Trophoblast cell (in vitro differentiated cells and primary cell): ENCODE measurements around the gene APOD.

Experiments used
- DNase-seq, 2 donors: peaks; one replicate each; pipeline ENCODE4 v3.0.0-alpha.2; 2016
- H2AFZ ChIP-seq: 2 replicates; pipeline ENCODE4 v1.6.1; 2013; ENCODE audit warnings: low read length, moderate library complexity, mild to moderate bottlenecking; ENCODE audit not compliant: insufficient read depth, poor library complexity
- H2AK5ac ChIP-seq: 2 replicates; pipeline ENCODE4 v1.6.1; 2013; ENCODE audit warnings: mild to moderate bottlenecking, low read length
- H2BK120ac ChIP-seq: 2 replicates; pipeline ENCODE4 v1.6.1; 2013; ENCODE audit warnings: low read length, mild to moderate bottlenecking, moderate library complexity; ENCODE audit not compliant: insufficient read depth, poor library complexity
- H2BK12ac ChIP-seq: 2 replicates; pipeline ENCODE4 v1.6.1; 2013; ENCODE audit warnings: mild to moderate bottlenecking, low read length, moderate library complexity
- H2BK5ac ChIP-seq: 2 replicates; pipeline ENCODE4 v1.6.1; 2013; ENCODE audit warnings: low read length, low read depth, moderate library complexity, mild to moderate bottlenecking; ENCODE audit not compliant: poor library complexity
- H3K14ac ChIP-seq: 2 replicates; pipeline ENCODE4 v1.6.1; 2013; ENCODE audit warnings: mild to moderate bottlenecking, low read length
- H3K18ac ChIP-seq: 2 replicates; pipeline ENCODE4 v1.6.1; 2013; ENCODE audit warnings: mild to moderate bottlenecking, low read length
- H3K23ac ChIP-seq: 2 replicates; pipeline ENCODE4 v1.6.1; 2013; ENCODE audit warnings: low read length
- H3K27ac ChIP-seq: 2 replicates; pipeline ENCODE4 v1.5.1; 2013; ENCODE audit warnings: low read depth, mild to moderate bottlenecking, inconsistent platforms, low read length, moderate library complexity
- H3K27me3 ChIP-seq: 2 replicates; pipeline ENCODE4 v1.6.1; 2013; ENCODE audit warnings: inconsistent platforms, mild to moderate bottlenecking, low read length, moderate library complexity; ENCODE audit not compliant: insufficient read depth
- H3K36me3 ChIP-seq, 2 experiments: 1 replicate in 1 of 2; 2 replicates in 1 of 2; pipeline ENCODE4 v1.6.1; 2013; ENCODE audit warnings: low read length in 2 of 2, mild to moderate bottlenecking in 2 of 2, moderate library complexity in 1 of 2; ENCODE audit not compliant: insufficient read depth in 2 of 2, control insufficient read depth in 1 of 2
- H3K4ac ChIP-seq: 2 replicates; pipeline ENCODE4 v1.6.1; 2013; ENCODE audit warnings: low read depth, mild to moderate bottlenecking, low read length, moderate library complexity
- H3K4me1 ChIP-seq, 2 experiments: 1 replicate in 1 of 2; 2 replicates in 1 of 2; pipeline ENCODE4 v1.6.1; 2013; ENCODE audit warnings: low read length in 2 of 2, mild to moderate bottlenecking in 2 of 2, moderate library complexity in 1 of 2; ENCODE audit not compliant: insufficient read depth in 2 of 2, control insufficient read depth in 1 of 2
- H3K4me2 ChIP-seq: 2 replicates; pipeline ENCODE4 v1.6.1; 2013; ENCODE audit warnings: inconsistent platforms, mild to moderate bottlenecking, low read length, moderate library complexity
- H3K4me3 ChIP-seq: 2 replicates; pipeline ENCODE4 v1.5.1; 2013; ENCODE audit warnings: mild to moderate bottlenecking, low read depth, low read length, inconsistent platforms
- H3K79me1 ChIP-seq: one replicate; pipeline ENCODE4 v1.6.1; 2013; ENCODE audit warnings: low read length
- H3K79me2 ChIP-seq: 2 replicates; pipeline ENCODE4 v1.6.1; 2013; ENCODE audit warnings: low read length, mild to moderate bottlenecking; ENCODE audit not compliant: control insufficient read depth, insufficient read depth, poor library complexity
- H3K9ac ChIP-seq: 2 replicates; pipeline ENCODE4 v1.6.1; 2013; ENCODE audit warnings: mild to moderate bottlenecking, low read length
- H3K9me3 ChIP-seq: 2 replicates; pipeline ENCODE4 v1.6.1; 2013; ENCODE audit warnings: low read depth, mild to moderate bottlenecking, control low read depth, inconsistent platforms, low read length; ENCODE audit not compliant: insufficient read depth
- H4K12ac ChIP-seq: 2 replicates; pipeline ENCODE4 v1.6.1; 2013; ENCODE audit warnings: low read depth, mild to moderate bottlenecking, low read length, moderate library complexity
- H4K8ac ChIP-seq: 2 replicates; pipeline ENCODE4 v1.6.1; 2013; ENCODE audit warnings: low read depth, mild to moderate bottlenecking, low read length, moderate library complexity
- H4K91ac ChIP-seq: one replicate; pipeline ENCODE4 v1.6.1; 2013; ENCODE audit warnings: low read depth, mild to moderate bottlenecking, low read length, moderate library complexity
- WGBS: extraction: QIAGEN DNeasy Blood & Tissue Kit; methylation state at CpG from one replicate; pipeline ENCODE4 v1.1.7; 2013; ENCODE audit warnings: missing lambda C conversion rate; ENCODE audit not compliant: insufficient read length, insufficient coverage; ENCODE audit errors: extremely low coverage; 5-methylcytosine and 5-hydroxymethylcytosine counted together

Gene APOD

DNA sequence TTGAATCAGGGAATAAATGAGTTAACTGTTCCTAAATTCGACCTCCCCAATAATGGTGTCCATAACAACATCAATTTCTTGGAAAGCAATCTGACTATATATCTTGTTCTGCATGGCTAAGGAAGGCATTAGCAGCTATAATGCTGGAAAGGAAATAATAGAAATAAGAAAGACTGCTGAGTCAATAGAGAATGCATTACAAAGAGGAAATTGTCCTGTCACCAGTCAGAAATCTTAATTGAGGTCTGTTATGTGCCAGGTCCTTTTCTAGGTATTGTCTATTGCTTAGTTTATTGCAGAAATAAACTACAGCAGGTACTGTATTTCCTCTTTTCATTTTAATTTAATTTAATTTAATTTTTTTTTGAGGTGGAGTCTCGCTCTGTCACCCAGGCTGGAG lies 34.8 kb downstream of the APOD start:
- no peak overlapping the region for H2BK12ac ChIP-seq
- peak overlapping the region; percentile 13 for H3K27ac ChIP-seq
- H4K91ac ChIP-seq = no peak overlapping the region
- no peak overlapping the region for H2BK5ac ChIP-seq
- H3K9ac ChIP-seq = no peak overlapping the region
- no peak overlapping the region for H3K14ac ChIP-seq
- no peaks in the 10 kb centered on the region for H3K9me3 ChIP-seq
- no peaks in the 10 kb centered on the region for H3K27me3 ChIP-seq
- DNase-seq = no peak
- WGBS = no CpG with 5 or more reads among the region's 2 CpGs
- no peak overlapping the region for H3K4ac ChIP-seq
- H3K36me3 ChIP-seq = no peaks in the 10 kb centered on the region
- no peak overlapping the region for H3K4me3 ChIP-seq
- no peak overlapping the region for H2AFZ ChIP-seq
- H2BK120ac ChIP-seq = no peak overlapping the region
- no peak overlapping the region for H2AK5ac ChIP-seq
- H3K79me1 ChIP-seq = peaks cover 6% of the 10 kb centered on the region
- H4K12ac ChIP-seq = no peak overlapping the region
- peaks cover 33 to 40% of the 10 kb centered on the region in 2 experiments for H3K4me1 ChIP-seq
- H4K8ac ChIP-seq = no peak overlapping the region
- H3K4me2 ChIP-seq = peak overlapping the region; percentile 49
- H3K23ac ChIP-seq = no peak overlapping the region
- no peaks in the 10 kb centered on the region for H3K79me2 ChIP-seq
- no peak overlapping the region for H3K18ac ChIP-seq

DNA sequence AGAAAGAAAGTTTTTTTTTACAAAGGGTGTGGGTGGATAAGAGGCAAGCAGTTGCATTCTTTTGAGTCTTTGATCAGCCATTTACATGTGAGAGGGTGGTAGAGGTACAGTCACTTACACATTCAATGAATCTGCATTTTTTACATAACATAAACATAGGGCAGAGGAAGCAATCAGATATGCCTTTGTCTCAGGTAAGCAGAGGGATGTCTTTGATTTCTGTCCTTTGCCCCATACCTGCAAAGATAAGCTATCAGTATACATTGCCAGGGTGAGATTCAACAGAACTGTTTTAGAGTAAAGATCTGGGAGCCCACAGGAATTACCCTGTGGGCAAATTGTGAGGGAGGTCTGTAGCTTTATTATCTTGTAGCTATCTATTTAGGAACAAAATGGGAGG lies 35.2 kb downstream of the APOD start:
- Histone ChIP-seq H3K18ac (no peak overlapping the region), H2BK5ac (no peak overlapping the region), H4K91ac (no peak overlapping the region), H3K79me1 (peaks cover 8% of the 10 kb centered on the region), H3K4me3 (no peak overlapping the region), H4K8ac (no peak overlapping the region), H3K36me3 (no peaks in the 10 kb centered on the region), H3K9me3 (no peaks in the 10 kb centered on the region), H3K79me2 (peaks cover 1% of the 10 kb centered on the region), H3K4me2 (peak overlapping the region; percentile 49), H3K23ac (no peak overlapping the region), H3K9ac (no peak overlapping the region), H3K4ac (no peak overlapping the region), H4K12ac (no peak overlapping the region), H2BK12ac (no peak overlapping the region), H2AK5ac (no peak overlapping the region), H3K4me1 (peaks cover 36 to 44% of the 10 kb centered on the region in 2 experiments), H2BK120ac (no peak overlapping the region), H2AFZ (no peak overlapping the region), H3K27ac (peak overlapping the region; percentile 57), H3K27me3 (no peaks in the 10 kb centered on the region), H3K14ac (no peak overlapping the region)
- no peak for DNase-seq

DNA sequence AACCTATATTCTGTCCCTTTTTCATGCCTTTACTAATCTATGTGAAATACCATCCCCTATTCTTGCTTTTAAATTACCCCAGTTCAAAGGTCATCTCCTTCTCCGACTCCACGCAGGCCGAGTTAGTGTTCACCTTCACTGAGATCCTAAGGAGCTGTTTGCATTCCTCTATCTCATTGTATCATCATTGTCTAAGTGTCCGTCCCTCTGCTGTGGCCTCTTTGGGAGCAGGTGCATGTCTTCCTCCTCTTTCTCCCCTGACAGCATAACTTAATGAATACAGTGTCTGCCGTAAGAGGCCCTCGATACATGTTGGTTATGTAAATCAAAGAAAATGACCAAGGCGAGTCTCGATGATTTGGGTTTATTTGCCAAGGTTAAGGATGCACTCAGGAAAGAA lies 35.7 kb downstream of the APOD start:
- H3K27ac ChIP-seq = peak overlapping the region; percentile 57
- no peak overlapping the region for H4K12ac ChIP-seq
- H2AK5ac ChIP-seq = peak overlapping the region; percentile 1
- no CpG with 5 or more reads among the region's 8 CpGs for WGBS
- H2AFZ ChIP-seq = no peak overlapping the region
- H2BK12ac ChIP-seq = peak overlapping the region; percentile 16
- H3K23ac ChIP-seq = no peak overlapping the region
- DNase-seq = no peak
- H3K9ac ChIP-seq = no peak overlapping the region
- peaks cover 10% of the 10 kb centered on the region for H3K79me1 ChIP-seq
- H3K4me3 ChIP-seq = no peak overlapping the region
- H4K8ac ChIP-seq = no peak overlapping the region
- peaks cover 34 to 44% of the 10 kb centered on the region in 2 experiments for H3K4me1 ChIP-seq
- peak overlapping the region; percentile 2 for H2BK5ac ChIP-seq
- peak overlapping the region; percentile 20 for H4K91ac ChIP-seq
- H3K4me2 ChIP-seq = peak overlapping the region; percentile 49
- H3K14ac ChIP-seq = no peak overlapping the region
- H3K36me3 ChIP-seq = no peaks in the 10 kb centered on the region
- H2BK120ac ChIP-seq = no peak overlapping the region
- H3K4ac ChIP-seq = no peak overlapping the region
- no peaks in the 10 kb centered on the region for H3K27me3 ChIP-seq
- no peaks in the 10 kb centered on the region for H3K9me3 ChIP-seq
- peaks cover 2% of the 10 kb centered on the region for H3K79me2 ChIP-seq
- no peak overlapping the region for H3K18ac ChIP-seq

DNA sequence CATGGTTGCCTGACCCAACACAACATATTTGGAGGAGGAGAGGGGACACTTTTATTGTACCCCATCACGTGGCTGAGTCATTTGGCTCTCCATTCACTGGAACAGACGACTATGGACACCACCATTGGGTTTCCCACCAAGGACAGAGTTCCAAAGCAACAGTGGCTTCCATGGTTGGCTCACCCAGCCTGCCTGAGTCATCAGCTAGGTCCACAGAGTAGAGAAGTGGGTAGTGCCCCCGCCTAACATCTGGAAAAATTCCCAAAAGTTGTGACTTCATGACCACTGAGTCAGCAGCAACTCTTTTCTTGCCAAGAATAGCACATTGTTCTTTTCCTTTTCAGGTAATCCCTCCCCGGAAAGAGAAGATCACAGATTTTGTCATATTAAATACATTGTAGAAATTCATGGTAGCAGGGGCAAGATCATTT lies 37.6 kb downstream of the APOD start:
- Histone ChIP-seq H3K27me3 (no peaks in the 10 kb centered on the region), H3K4ac (no peak overlapping the region), H2AFZ (no peak overlapping the region), H3K79me1 (peaks cover 11% of the 10 kb centered on the region), H3K27ac (no peak overlapping the region), H4K8ac (no peak overlapping the region), H3K18ac (no peak overlapping the region), H3K23ac (no peak overlapping the region), H4K91ac (no peak overlapping the region), H4K12ac (no peak overlapping the region), H2AK5ac (no peak overlapping the region), H3K4me1 (peaks cover 27 to 35% of the 10 kb centered on the region in 2 experiments), H2BK120ac (no peak overlapping the region), H3K14ac (no peak overlapping the region), H3K36me3 (no peaks in the 10 kb centered on the region), H3K79me2 (peaks cover 7% of the 10 kb centered on the region), H3K9me3 (no peaks in the 10 kb centered on the region), H3K9ac (no peak overlapping the region), H2BK5ac (no peak overlapping the region), H2BK12ac (peak overlapping the region; percentile 25), H3K4me2 (no peak overlapping the region), H3K4me3 (no peak overlapping the region)
- no CpG with 5 or more reads among the region's 4 CpGs for WGBS
- peak; percentile 16 to 29 for DNase-seq
